Upper lobe of left lung (tissue), 6 donors: ENCODE data around the gene TMEM175. TPM values are rescaled to one million over a fixed set of nuclear protein-coding genes. Genes with fewer than 3 reads are reported as not detected.
A peak's percentile ranks its signal among the peaks of the same experiment; 100 is the strongest.

ENCODE experiments used
- ATAC-seq, 2 donors: fragments of 200-7000 bp; cut with Tn5 transposase; one replicate each; pipeline ENCODE4 v1.9.1; 2022; ENCODE audit warnings: mild to moderate bottlenecking in 2 of 2, moderate library complexity in 2 of 2; ENCODE audit not compliant: low FRiP score in 2 of 2
- DNase-seq, 2 donors: peaks; one replicate each; pipeline ENCODE4 v3.0.0-alpha.2; 2019 to 2020
- H3K27ac ChIP-seq, 4 donors: fragments of 200-600 bp; sonication (generic); one replicate each; pipeline ENCODE4 v1.5.1; 2016 to 2019
- H3K27me3 ChIP-seq, 4 donors: fragments of 200-600 bp; sonication (generic); one replicate each; pipeline ENCODE4 v1.5.1; 2017 to 2019
- H3K36me3 ChIP-seq, 4 donors: fragments of 200-600 bp; sonication (generic); one replicate each; pipeline ENCODE4 v1.5.1; 2016 to 2019
- H3K4me1 ChIP-seq, 4 donors: fragments of 200-600 bp; sonication (generic); one replicate each; pipeline ENCODE4 v1.5.1; 2018 to 2019
- H3K4me3 ChIP-seq, 4 donors: fragments of 200-600 bp; sonication (generic); one replicate each; pipeline ENCODE4 v1.5.1; 2017 to 2019; ENCODE audit warnings: mild to moderate bottlenecking in 2 of 4, moderate library complexity in 1 of 4
- H3K9me3 ChIP-seq, 4 donors: fragments of 200-600 bp; sonication (generic); one replicate each; pipeline ENCODE4 v1.5.1; 2018 to 2019
- EP300 ChIP-seq, 4 donors: sonication (generic); formaldehyde crosslinking; IDR thresholded peaks; one replicate each; pipeline ENCODE4 v1.5.1; 2017; ENCODE audit warnings: antibody characterized with exemption in 4 of 4, control low read depth in 2 of 4
- POLR2A ChIP-seq, 4 donors: fragments of 450-650 bp; IDR thresholded peaks; one replicate each; pipeline ENCODE4 v1.5.1; 2016 to 2017; ENCODE audit warnings: antibody characterized with exemption in 4 of 4, mild to moderate bottlenecking in 2 of 4
- POLR2AphosphoS5 ChIP-seq, 2 donors: sonication (generic); formaldehyde crosslinking; IDR thresholded peaks; one replicate each; pipeline ENCODE4 v1.5.1; 2017; ENCODE audit warnings: antibody characterized with exemption in 2 of 2
- WGBS, 2 donors: methylation state at CpG; one replicate each; pipeline ENCODE4 v1.1.5; 2017 to 2018; 5-methylcytosine and 5-hydroxymethylcytosine counted together
- total RNA-seq, 6 donors: library from RNA; depleted of rRNA in 4 of 6; stranded (reverse); fragments of >200 nt in 4 of 6; gene quantifications; one replicate each; pipeline versions ENCODE4 v1.1.0 to v1.2.1, GENCODE V29; 2016 to 2021
- TF ChIP-seq, protein P1 (sequence below), 6 experiments: fragments of 450-650 bp in 4 of 6; fragments of 200-600 bp in 2 of 6; sonication (generic) in 2 of 6; IDR thresholded peaks; one replicate each; pipeline ENCODE4 v1.5.1; 2016 to 2019; ENCODE audit warnings: antibody characterized with exemption in 6 of 6
- donor health status: DM: no; HTN: no; CAD: no; lungs with moderate emphysema.
- donor health status: DM: no; HTN: yes; CAD: no; lungs with severe emphysema.

TMEM175 gene
- total RNA-seq, 6 donors from 2014 or later: 24.6 to 126 (median 41.8) TPM

DNA sequence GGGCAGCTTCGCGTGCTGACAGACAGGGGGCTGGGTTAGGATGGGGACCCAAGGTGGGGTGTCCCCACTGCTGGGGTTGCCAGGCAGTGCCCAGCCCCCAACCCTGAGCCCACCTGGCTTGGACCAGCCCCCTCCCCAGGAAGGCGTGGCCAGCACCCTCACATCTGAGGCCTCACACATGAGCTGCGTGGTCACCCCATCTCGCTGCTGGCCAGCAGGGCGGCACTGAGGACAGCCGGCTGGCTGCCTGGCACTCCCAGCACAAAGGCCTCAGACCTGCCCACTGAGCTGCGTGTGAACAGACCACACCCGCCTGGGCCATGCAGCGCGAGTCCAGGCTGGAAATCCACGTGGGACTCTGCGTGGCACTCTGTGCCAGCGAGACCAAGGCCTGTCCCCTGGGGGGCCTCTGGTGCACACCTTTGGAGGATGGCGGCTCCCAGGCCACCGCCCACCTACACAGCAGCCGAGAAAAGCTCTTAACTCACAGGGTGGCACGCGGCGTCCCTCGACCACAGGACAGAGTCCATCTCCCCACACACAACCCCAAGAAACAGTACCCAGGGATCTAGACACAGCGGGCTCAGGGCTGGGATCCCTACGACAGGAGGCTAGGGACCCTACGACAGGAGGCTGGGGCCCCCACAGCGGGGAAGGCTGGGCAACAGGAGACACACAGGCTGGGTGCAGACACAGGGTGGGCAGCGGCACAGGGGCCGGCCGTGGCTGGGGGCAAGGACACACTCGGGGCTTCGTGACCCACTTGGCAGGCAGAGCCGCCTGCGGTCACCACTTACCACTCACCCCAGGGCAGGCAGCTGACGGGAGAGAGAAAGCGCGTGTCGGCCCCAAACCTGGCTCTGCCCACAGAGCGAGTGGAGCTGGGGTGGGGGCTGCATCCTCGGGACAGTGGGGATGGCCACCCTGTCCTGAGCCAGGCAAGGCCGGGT, 31.3 kb downstream of the TMEM175 start:
- TF ChIP-seq POLR2A (IDR thresholded peaks at IDR 0.05): no peak
- Histone ChIP-seq H3K4me3 (no peak overlapping the region), H3K36me3 (peaks cover 0 to 76% (median 48%) of the 10 kb centered on the region in 4 donors), H3K27ac (no peak overlapping the region), H3K9me3 (no peaks in the 10 kb centered on the region), H3K27me3 (peaks cover 0 to 6% (median 1%) of the 10 kb centered on the region in 4 donors), H3K4me1 (peaks cover 0 to 13% (median 4%) of the 10 kb centered on the region in 4 donors)
- DNase-seq (peak in 1 of 2 donors; percentile 81), ATAC-seq (no peak)
- 97 to 98% methylated on average over 16 to 31 of the region's 39 CpGs for WGBS, 2 donors

DNA sequence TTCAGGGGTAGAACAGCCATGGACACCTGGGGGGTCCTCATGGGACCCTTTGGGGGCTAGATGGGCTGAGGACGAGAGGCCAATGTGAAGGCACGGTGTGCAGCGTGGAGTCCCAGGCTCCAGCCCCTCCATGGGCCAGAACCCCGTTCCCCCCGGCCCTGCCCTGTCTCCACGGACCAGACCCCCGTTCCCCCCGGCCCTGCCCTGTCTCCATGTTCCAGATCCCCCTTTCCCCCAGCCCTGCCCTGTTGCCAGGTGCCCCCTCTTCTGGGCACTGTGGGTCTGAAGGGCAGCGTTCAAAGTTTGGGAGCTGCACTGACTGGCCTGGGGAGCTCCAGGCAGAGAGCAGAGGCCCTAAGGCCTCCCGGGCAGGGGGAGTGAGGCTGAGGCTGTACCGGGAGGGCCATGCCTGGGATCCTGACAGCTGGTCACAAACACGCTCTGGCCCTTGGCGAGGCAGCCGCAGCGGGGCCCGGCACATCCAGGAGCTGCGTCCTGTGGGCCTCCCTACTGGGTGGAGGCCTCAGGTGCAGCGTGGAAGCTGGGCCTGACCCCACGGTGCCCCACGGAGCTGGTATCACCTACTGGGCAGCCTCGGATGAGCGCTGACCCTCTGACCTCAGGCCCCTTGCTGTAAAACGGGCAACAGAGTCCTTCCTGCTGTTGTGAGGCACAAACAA, 32.2 kb downstream of the TMEM175 start:
- Histone ChIP-seq H3K36me3 (peaks cover 0 to 69% (median 44%) of the 10 kb centered on the region in 4 donors), H3K4me1 (peaks cover 0 to 16% (median 4%) of the 10 kb centered on the region in 4 donors), H3K4me3 (no peak overlapping the region), H3K9me3 (no peaks in the 10 kb centered on the region), H3K27ac (no peak overlapping the region), H3K27me3 (peaks cover 0 to 6% (median 2%) of the 10 kb centered on the region in 4 donors)
- ATAC-seq (no peak), DNase-seq (peak in 1 of 2 donors; percentile 78)
- WGBS, 2 donors: 95 to 100% methylated on average over 2 to 21 of the region's 23 CpGs
- no peak for TF ChIP-seq POLR2AphosphoS5 (IDR thresholded peaks at IDR 0.05)
- TF ChIP-seq, protein P1, sequence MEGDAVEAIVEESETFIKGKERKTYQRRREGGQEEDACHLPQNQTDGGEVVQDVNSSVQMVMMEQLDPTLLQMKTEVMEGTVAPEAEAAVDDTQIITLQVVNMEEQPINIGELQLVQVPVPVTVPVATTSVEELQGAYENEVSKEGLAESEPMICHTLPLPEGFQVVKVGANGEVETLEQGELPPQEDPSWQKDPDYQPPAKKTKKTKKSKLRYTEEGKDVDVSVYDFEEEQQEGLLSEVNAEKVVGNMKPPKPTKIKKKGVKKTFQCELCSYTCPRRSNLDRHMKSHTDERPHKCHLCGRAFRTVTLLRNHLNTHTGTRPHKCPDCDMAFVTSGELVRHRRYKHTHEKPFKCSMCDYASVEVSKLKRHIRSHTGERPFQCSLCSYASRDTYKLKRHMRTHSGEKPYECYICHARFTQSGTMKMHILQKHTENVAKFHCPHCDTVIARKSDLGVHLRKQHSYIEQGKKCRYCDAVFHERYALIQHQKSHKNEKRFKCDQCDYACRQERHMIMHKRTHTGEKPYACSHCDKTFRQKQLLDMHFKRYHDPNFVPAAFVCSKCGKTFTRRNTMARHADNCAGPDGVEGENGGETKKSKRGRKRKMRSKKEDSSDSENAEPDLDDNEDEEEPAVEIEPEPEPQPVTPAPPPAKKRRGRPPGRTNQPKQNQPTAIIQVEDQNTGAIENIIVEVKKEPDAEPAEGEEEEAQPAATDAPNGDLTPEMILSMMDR (IDR thresholded peaks at IDR 0.05): no peak
- no peak for TF ChIP-seq EP300 (IDR thresholded peaks at IDR 0.05)
- TF ChIP-seq POLR2A (IDR thresholded peaks at IDR 0.05): no peak

DNA sequence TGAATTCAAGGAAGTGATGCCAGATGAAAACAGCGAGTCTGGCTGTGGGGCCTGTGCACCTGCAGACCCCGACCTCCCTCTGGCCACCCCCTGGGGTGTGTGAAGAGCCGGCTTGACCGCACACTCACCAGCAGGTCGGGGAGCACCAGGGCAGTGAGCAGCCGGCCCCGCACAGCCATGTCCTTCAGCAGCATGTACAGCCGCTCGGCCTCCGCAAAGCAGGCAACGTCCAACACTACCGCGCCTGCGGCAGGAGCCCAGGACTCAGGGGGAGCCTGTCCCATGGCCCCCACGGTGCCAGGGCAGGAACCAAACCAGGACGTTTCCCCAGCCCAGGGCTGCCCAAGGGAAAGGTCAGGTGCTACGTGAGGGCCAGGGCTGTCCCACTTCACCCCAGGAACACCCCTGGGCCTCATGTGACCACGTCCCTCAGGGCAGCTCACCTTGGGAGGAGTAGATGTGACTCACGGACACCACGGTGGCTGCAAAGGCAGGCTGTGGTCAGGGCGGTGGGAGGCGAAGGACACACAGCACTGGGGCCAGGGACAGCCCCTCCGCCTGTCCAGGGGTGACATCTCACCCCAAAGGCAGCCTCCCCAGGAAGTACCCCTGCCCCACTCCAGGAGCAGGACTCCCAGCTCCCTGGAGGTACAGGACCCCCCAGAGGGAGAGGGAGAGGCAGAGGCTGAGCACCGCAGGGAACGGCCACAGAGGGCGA, 32.9 kb downstream of the TMEM175 start:
- ATAC-seq: no peak
- peaks cover 0 to 6% (median 2%) of the 10 kb centered on the region in 4 donors for H3K27me3 ChIP-seq
- no peak for TF ChIP-seq EP300 (IDR thresholded peaks at IDR 0.05)
- TF ChIP-seq POLR2A (IDR thresholded peaks at IDR 0.05): no peak
- TF ChIP-seq, protein P1 (IDR thresholded peaks at IDR 0.05): no peak
- no peak for TF ChIP-seq POLR2AphosphoS5 (IDR thresholded peaks at IDR 0.05)
- peaks cover 0 to 64% (median 41%) of the 10 kb centered on the region in 4 donors for H3K36me3 ChIP-seq
- DNase-seq: peak in 1 of 2 donors; percentile 80
- no peak overlapping the region for H3K27ac ChIP-seq
- H3K9me3 ChIP-seq: no peaks in the 10 kb centered on the region
- H3K4me1 ChIP-seq: peaks cover 0 to 16% (median 4%) of the 10 kb centered on the region in 4 donors
- no peak overlapping the region for H3K4me3 ChIP-seq
- 94 to 100% methylated on average over 5 to 18 of the region's 26 CpGs for WGBS, 2 donors

DNA sequence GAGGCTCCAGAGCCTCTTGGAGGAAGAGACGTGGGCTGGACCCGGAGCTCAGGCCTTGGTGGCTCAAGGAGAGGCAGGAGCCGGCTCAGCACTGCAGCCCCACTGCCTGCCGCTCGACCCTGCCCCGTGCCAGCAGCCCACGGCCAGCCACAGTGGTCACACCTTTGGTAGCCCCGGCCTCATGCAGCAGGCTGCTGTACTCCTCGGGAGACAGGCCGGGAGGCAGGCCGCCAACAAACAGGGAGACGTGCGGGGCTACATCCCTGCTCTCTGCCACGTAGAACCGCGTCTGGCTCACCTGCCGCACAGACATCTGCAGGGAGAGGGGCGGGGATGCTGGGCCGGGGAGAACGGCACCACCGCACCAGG, 33.5 kb downstream of the TMEM175 start:
- DNase-seq (peak in 1 of 2 donors; percentile 77), ATAC-seq (no peak)
- WGBS, 2 donors: 89 to 92% methylated on average over 6 to 13 of the region's 21 CpGs
- TF ChIP-seq, protein P1 (IDR thresholded peaks at IDR 0.05): no peak
- TF ChIP-seq POLR2A (IDR thresholded peaks at IDR 0.05): no peak
- no peak for TF ChIP-seq EP300 (IDR thresholded peaks at IDR 0.05)
- no peak for TF ChIP-seq POLR2AphosphoS5 (IDR thresholded peaks at IDR 0.05)
- peaks cover 0 to 58% (median 38%) of the 10 kb centered on the region in 4 donors for H3K36me3 ChIP-seq
- peaks cover 0 to 6% (median 2%) of the 10 kb centered on the region in 4 donors for H3K27me3 ChIP-seq
- no peaks in the 10 kb centered on the region for H3K9me3 ChIP-seq
- H3K27ac ChIP-seq: no peak overlapping the region
- peaks cover 0 to 18% (median 4%) of the 10 kb centered on the region in 4 donors for H3K4me1 ChIP-seq
- no peak overlapping the region for H3K4me3 ChIP-seq
